Astrocyte (in vitro differentiated cells and primary cell): ENCODE results near the gene SMIM5. TPM values are rescaled to one million over a fixed set of nuclear protein-coding genes. Genes with fewer than 3 reads are reported as not detected.

Experiments
- DNase-seq: peaks from one replicate; pipeline ENCODE4 v3.0.0-alpha.2; 2010; ENCODE audit warnings: low read depth
- FAIRE-seq: peaks from 2 replicates; lab custom pipeline; 2011; peaks lifted over from hg19 to GRCh38; lab: Jason Lieb, UNC
- H2AFZ ChIP-seq: 2 replicates; pipeline ENCODE4 v1.6.0; 2012; ENCODE audit warnings: low read depth, low read length, inconsistent platforms
- H3K27ac ChIP-seq: 2 replicates; pipeline ENCODE4 v1.5.1; 2011; ENCODE audit warnings: low read depth, low read length, inconsistent platforms
- H3K27me3 ChIP-seq: 2 replicates; pipeline ENCODE4 v1.6.0; 2011; ENCODE audit warnings: low read length, inconsistent platforms; ENCODE audit not compliant: insufficient read depth
- H3K36me3 ChIP-seq: 2 replicates; pipeline ENCODE4 v1.5.1; 2011; ENCODE audit warnings: low read length, inconsistent platforms; ENCODE audit not compliant: insufficient read depth
- H3K4me1 ChIP-seq: 2 replicates; pipeline ENCODE4 v1.5.1; 2011; ENCODE audit warnings: low read length, inconsistent platforms; ENCODE audit not compliant: insufficient read depth
- H3K4me2 ChIP-seq: 2 replicates; pipeline ENCODE4 v1.6.0; 2012; ENCODE audit warnings: low read length, inconsistent platforms
- H3K4me3 ChIP-seq: 2 replicates; pipeline ENCODE4 v1.5.1; 2011; ENCODE audit warnings: low read depth, mild to moderate bottlenecking, low read length, inconsistent platforms; ENCODE audit not compliant: insufficient read depth
- H3K79me2 ChIP-seq: 2 replicates; pipeline ENCODE4 v1.6.0; 2012; ENCODE audit warnings: mild to moderate bottlenecking, low read length, inconsistent platforms; ENCODE audit not compliant: insufficient read depth
- H3K9ac ChIP-seq: 2 replicates; pipeline ENCODE4 v1.6.0; 2012; ENCODE audit warnings: mild to moderate bottlenecking, low read length, inconsistent platforms
- H3K9me3 ChIP-seq: 2 replicates; pipeline ENCODE4 v1.5.1; 2012; ENCODE audit warnings: low read depth, mild to moderate bottlenecking, low read length, inconsistent platforms; ENCODE audit not compliant: insufficient read depth
- H4K20me1 ChIP-seq: 2 replicates; pipeline ENCODE4 v1.6.0; 2012; ENCODE audit warnings: low read length, inconsistent platforms; ENCODE audit not compliant: insufficient read depth
- H3K27ac Mint-ChIP-seq: one replicate; pipeline ENCODE4 v1.8.0; 2021; ENCODE audit warnings: mild to moderate bottlenecking, mixed read lengths; ENCODE audit not compliant: unreplicated experiment
- H3K27me3 Mint-ChIP-seq: one replicate; pipeline ENCODE4 v1.8.0; 2021; ENCODE audit warnings: low read depth, mixed read lengths; ENCODE audit not compliant: unreplicated experiment
- H3K36me3 Mint-ChIP-seq: one replicate; pipeline ENCODE4 v1.8.0; 2021; ENCODE audit warnings: low read depth, mixed read lengths; ENCODE audit not compliant: unreplicated experiment
- H3K4me1 Mint-ChIP-seq: one replicate; pipeline ENCODE4 v1.8.0; 2021; ENCODE audit warnings: low read depth, mixed read lengths; ENCODE audit not compliant: unreplicated experiment
- H3K4me3 Mint-ChIP-seq: one replicate; pipeline ENCODE4 v1.8.0; 2021; ENCODE audit warnings: mild to moderate bottlenecking, moderate library complexity, mixed read lengths; ENCODE audit not compliant: unreplicated experiment
- H3K9me3 Mint-ChIP-seq: one replicate; pipeline ENCODE4 v1.8.0; 2021; ENCODE audit warnings: mild to moderate bottlenecking, mixed read lengths; ENCODE audit not compliant: unreplicated experiment
- EZH2 ChIP-seq: IDR thresholded peaks from 2 replicates; pipeline ENCODE4 v1.6.1; 2012; ENCODE audit warnings: mild to moderate bottlenecking, low read length, inconsistent platforms; ENCODE audit not compliant: insufficient read depth
- total RNA-seq: library from RNA; stranded (reverse); gene quantifications from 2 replicates; pipeline ENCODE4 v1.2.1, GENCODE V29; 2021
- TF ChIP-seq, protein P1 (sequence below): IDR thresholded peaks from 2 replicates; pipeline ENCODE4 v1.5.1; 2011; ENCODE audit warnings: low read depth, mild to moderate bottlenecking, inconsistent platforms, low read length, moderate library complexity; ENCODE audit not compliant: insufficient read depth

The SMIM5 gene
- total RNA-seq, 1 donor from 2014 or later, result 0.07 TPM

DNA sequence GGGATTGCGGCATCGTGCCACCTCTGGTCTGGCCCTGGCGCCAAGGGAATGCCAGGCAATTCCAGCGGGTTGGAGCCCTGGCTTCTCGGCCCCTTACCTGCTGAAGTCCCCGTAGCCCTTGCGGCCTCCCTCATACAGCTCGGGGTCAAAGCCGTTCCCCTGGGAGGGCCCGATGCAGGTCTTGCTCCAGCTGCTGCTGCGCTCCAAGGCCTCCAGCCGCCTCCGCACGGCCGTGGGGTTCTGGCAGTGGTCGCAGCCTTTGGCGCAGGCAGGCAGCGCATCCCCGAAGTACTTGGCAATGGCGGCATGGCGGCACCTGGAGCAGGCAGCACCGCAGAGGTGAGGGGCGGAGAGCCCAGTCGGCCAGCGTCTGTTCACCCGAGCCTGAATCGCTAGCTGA is 1.9 kb upstream of the SMIM5 start:
- H3K27ac Mint-ChIP-seq, result no peak overlapping the region
- H3K9me3 Mint-ChIP-seq, result no peaks in the 10 kb centered on the region
- Histone ChIP-seq H3K27ac (no peak overlapping the region), H3K9me3 (no peaks in the 10 kb centered on the region), H3K4me3 (no peak overlapping the region), H3K4me2 (no peak overlapping the region), H3K4me1 (peaks cover 13% of the 10 kb centered on the region), H3K79me2 (no peaks in the 10 kb centered on the region), H3K9ac (no peak overlapping the region), H3K27me3 (no peaks in the 10 kb centered on the region), H3K36me3 (no peaks in the 10 kb centered on the region), H2AFZ (no peak overlapping the region), H4K20me1 (peaks cover 7% of the 10 kb centered on the region)
- FAIRE-seq, result no peak
- peaks cover 6% of the 10 kb centered on the region for H3K4me1 Mint-ChIP-seq
- peaks cover 2% of the 10 kb centered on the region for H3K36me3 Mint-ChIP-seq
- H3K4me3 Mint-ChIP-seq, result no peak overlapping the region
- no peak for DNase-seq
- TF ChIP-seq, protein P1, sequence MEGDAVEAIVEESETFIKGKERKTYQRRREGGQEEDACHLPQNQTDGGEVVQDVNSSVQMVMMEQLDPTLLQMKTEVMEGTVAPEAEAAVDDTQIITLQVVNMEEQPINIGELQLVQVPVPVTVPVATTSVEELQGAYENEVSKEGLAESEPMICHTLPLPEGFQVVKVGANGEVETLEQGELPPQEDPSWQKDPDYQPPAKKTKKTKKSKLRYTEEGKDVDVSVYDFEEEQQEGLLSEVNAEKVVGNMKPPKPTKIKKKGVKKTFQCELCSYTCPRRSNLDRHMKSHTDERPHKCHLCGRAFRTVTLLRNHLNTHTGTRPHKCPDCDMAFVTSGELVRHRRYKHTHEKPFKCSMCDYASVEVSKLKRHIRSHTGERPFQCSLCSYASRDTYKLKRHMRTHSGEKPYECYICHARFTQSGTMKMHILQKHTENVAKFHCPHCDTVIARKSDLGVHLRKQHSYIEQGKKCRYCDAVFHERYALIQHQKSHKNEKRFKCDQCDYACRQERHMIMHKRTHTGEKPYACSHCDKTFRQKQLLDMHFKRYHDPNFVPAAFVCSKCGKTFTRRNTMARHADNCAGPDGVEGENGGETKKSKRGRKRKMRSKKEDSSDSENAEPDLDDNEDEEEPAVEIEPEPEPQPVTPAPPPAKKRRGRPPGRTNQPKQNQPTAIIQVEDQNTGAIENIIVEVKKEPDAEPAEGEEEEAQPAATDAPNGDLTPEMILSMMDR, result no peak
- TF ChIP-seq EZH2, result no peak
- H3K27me3 Mint-ChIP-seq, result no peaks in the 10 kb centered on the region

DNA sequence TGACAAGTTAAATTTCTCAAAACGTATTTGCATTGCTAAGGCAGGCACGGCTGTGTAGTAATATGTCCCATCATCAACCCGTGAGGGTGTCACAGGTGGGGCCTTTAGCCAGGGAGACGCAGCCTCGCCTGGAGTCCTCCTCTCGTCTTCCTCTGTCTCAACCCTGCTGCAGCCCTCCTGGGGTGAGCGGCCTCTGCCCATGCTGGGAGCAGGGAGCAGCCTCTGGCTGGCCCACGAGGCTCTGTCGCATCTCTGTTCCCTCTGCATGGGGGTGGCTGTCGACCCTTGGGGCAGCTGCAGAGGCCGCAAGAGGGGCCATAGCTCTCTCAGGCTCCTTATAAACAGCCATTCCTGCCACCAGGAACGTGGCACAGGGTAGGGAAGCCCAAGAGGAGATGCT is 806 bp upstream of the SMIM5 start:
- peaks cover 2% of the 10 kb centered on the region for H3K36me3 Mint-ChIP-seq

More for the DNA sequence above, 806 bp upstream of the SMIM5 start:
- Histone ChIP-seq H3K9ac (no peak overlapping the region), H3K79me2 (no peaks in the 10 kb centered on the region), H3K4me3 (no peak overlapping the region), H3K4me2 (no peak overlapping the region), H3K9me3 (no peaks in the 10 kb centered on the region), H3K27me3 (no peaks in the 10 kb centered on the region), H4K20me1 (peaks cover 7% of the 10 kb centered on the region), H3K27ac (no peak overlapping the region), H2AFZ (no peak overlapping the region), H3K36me3 (no peaks in the 10 kb centered on the region), H3K4me1 (peaks cover 13% of the 10 kb centered on the region)
- Mint-ChIP-seq H3K4me3 (no peak overlapping the region), H3K9me3 (no peaks in the 10 kb centered on the region), H3K27me3 (no peaks in the 10 kb centered on the region), H3K4me1 (peaks cover 6% of the 10 kb centered on the region), H3K27ac (no peak overlapping the region)
- FAIRE-seq (no peak), DNase-seq (no peak)
- no peak for TF ChIP-seq EZH2
- TF ChIP-seq, protein P1, result no peak
